PC-3 (cell line): Measurements from ENCODE around the gene ZMIZ2.

ENCODE experiments used
- EZH2 ChIP-seq: fragments of 300-600 bp; sonication (generic); IDR thresholded peaks from one replicate; pipeline ENCODE4 v1.6.1; 2017; ENCODE audit warnings: antibody characterized with exemption, mild to moderate bottlenecking, low read length; ENCODE audit not compliant: unreplicated experiment
- EZH2phosphoT487 ChIP-seq: fragments of 300-600 bp; sonication (generic); IDR thresholded peaks from 2 replicates; pipeline ENCODE4 v1.6.1; 2018; ENCODE audit warnings: mild to moderate bottlenecking, antibody characterized with exemption, low read length, borderline replicate concordance
- TF ChIP-seq, protein P1 (sequence below): fragments of 300-600 bp; sonication (generic); conservative IDR thresholded peaks from 2 replicates; pipeline ENCODE4 v1.5.1; 2017; ENCODE audit warnings: antibody characterized with exemption, low read depth, mild to moderate bottlenecking, low read length

DNA sequence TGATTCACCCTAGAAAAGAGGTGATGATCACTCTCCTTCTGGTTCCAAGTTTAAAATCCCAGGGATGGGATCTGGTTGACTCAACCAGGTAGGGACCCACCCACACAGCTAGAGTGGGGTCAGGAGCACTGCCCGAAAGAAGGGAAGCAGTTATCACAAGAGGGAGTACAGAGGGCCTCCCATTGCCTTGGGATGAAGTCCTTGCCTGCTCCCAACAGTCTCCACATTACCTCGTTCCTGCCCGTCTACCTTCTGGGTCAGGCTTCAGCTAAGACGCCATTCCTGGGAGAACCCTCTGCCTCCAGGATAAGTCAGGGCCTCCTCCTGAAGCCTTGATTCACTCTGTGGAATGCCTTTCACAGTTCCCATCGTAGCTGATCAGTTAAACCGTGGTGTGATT is 23.8 kb downstream of the ZMIZ2 start:
- TF ChIP-seq, protein P1, sequence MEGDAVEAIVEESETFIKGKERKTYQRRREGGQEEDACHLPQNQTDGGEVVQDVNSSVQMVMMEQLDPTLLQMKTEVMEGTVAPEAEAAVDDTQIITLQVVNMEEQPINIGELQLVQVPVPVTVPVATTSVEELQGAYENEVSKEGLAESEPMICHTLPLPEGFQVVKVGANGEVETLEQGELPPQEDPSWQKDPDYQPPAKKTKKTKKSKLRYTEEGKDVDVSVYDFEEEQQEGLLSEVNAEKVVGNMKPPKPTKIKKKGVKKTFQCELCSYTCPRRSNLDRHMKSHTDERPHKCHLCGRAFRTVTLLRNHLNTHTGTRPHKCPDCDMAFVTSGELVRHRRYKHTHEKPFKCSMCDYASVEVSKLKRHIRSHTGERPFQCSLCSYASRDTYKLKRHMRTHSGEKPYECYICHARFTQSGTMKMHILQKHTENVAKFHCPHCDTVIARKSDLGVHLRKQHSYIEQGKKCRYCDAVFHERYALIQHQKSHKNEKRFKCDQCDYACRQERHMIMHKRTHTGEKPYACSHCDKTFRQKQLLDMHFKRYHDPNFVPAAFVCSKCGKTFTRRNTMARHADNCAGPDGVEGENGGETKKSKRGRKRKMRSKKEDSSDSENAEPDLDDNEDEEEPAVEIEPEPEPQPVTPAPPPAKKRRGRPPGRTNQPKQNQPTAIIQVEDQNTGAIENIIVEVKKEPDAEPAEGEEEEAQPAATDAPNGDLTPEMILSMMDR: no peak
- TF ChIP-seq EZH2 (no peak), EZH2phosphoT487 (no peak)
